ENCODE data around the gene DEF6. TPM values are rescaled to one million over a fixed set of nuclear protein-coding genes. Genes with fewer than 3 reads are reported as not detected.

DEF6 gene
- polyA plus RNA-seq, 1 of the 3 experiments (the other 2 are of a cell fraction): 0.13 TPM

DNA sequence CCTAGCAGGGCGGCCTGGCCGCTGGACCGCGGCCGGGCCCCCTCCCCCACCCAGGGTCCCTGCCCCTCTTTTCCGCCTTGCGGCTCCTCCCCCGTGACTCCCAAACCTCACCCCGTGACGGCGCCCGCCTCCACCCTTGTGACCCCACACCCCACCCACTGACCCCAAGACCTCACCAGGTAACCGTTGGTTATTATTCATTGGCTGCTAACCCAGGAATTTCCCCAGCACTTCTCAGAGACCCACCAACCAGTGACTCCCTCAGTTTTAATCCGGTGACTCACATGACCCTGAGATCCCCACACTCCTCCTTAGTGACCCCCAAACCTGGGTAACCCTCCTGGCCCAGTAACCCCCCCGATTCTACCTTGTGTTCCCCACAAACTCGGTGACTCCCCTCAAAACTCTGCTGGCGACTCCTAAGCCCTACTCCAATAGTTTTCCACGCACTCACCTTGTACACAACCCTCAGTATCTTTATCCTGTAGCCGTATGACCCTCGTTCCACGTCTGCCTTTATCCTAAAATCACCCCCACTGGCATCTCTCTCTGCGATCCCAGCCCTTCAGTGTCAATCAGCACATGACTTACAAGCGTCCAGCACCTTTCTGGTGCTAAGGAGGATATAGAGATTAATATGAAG lies 37.5 kb upstream of the DEF6 start:
- DNase-seq: peak; percentile 91

DNA sequence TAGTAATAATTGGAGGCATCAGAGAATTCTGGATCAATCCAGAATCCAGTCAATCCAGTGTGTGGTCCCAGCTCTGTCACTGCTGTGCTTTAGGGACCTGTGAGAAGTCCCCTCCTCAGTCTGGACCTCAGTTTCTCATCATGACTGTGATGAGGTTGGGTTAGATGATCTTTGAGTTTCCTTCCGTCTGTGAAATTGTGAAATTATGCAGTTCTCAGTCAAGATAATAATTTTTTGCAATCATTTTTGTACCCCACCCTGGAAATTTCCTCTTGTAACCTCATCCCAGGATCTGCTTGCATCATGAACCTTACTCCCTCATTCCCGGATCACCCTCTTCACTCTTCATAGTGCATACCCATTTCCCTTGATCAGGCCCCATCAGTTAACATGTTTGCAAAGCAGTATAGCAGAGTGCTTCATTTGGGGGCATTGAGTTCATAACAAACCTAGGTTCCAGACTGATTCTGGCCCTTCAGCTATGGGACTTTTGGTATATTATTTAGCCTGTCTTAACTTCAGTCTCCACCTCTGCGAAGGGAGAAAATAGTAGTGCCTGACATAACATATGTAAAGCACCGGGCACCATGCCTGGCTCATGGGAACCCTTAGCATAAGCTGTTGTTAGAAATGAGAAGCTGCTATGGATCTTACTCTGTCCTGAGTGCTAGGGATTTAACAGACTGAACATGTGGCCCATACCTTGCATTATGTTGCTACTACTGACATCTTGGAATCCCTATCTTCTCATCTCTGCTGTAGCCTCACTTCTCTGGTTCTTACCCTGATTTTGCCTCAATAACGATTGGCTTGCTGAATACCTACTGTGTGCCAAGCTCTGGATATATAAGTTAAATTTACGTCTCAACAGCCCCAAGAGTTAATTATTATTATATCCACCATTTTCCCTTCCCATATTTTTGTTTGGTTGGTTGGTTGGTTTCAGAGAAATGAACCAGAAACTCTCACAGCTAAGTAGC lies 36.7 kb upstream of the DEF6 start:
- Histone ChIP-seq H3K9me3 (no peaks in the 10 kb centered on the region), H4K20me1 (ENCODE audit: insufficient read depth) (no peaks in the 10 kb centered on the region), H3K9me2 (no peaks in the 10 kb centered on the region), H3F3A (replicated peaks; ENCODE audit: insufficient read depth) (peaks cover 13% of the 10 kb centered on the region), H3K79me2 (ENCODE audit: insufficient read depth) (peaks cover 49% of the 10 kb centered on the region), H3K27me3 (ENCODE audit: insufficient read depth) (no peaks in the 10 kb centered on the region), H2AFZ (ENCODE audit: low read depth) (0 out of 2 replicates have a peak overlapping the region, but pooled peaks have one; percentile 50), H3K27ac (ENCODE audit: low read depth in 2 of 2, low read length in 1 of 2) (peak overlapping the region; percentile 5 to 79; a peak in 2 of 4 replicates), H3K4me2 (peak overlapping the region; percentile 87), H3K36me3 (replicated peaks in 1 of 2; ENCODE audit: control insufficient read depth in 1 of 2, insufficient read depth in 2 of 2, low read length in 1 of 2) (peaks cover 0 to 5% of the 10 kb centered on the region in 2 experiments), H3K9ac (peak overlapping the region; percentile 77; the same call in 1 of the 2 replicates), H3K4me3 (ENCODE audit: low read depth in 2 of 2, low read length in 1 of 2) (peak overlapping the region; percentile 80 to 95), H3K4me1 (ENCODE audit: control insufficient read depth in 1 of 2, insufficient read depth in 2 of 2, low read depth in 1 of 2, low read length in 1 of 2) (peaks cover 13 to 14% of the 10 kb centered on the region in 2 experiments; a peak in 3 of 4 replicates)
- CTCF ChIA-PET: interaction anchor here (1.3 kb wide), 1 partner anchor 20 kb away, joined by 6 read pairs; no protein-coding TSS in a partner anchor
- POLR2A ChIA-PET: no interaction called here
- no peak for DNase-seq
- WGBS (ENCODE audit: low lambda C conversion rate): 95% methylated on average over 6 of the region's 6 CpGs
- TF ChIP-seq FOSL2 (IDR thresholded peaks at IDR 0.05; ENCODE audit: borderline replicate concordance, low read depth): no peak
- no peak for TF ChIP-seq IRF3 (IDR thresholded peaks at IDR 0.05; ENCODE audit: low read depth, low read length)
- no peak for TF ChIP-seq JUND (IDR thresholded peaks at IDR 0.05)
- TF ChIP-seq EP300 (IDR thresholded peaks at IDR 0.05; ENCODE audit: borderline replicate concordance in 1 of 2, low read depth in 1 of 2, low read length in 1 of 2): no peak
- no peak for TF ChIP-seq RFX5 (IDR thresholded peaks at IDR 0.05; ENCODE audit: low read length)
- TF ChIP-seq ZBTB33 (IDR thresholded peaks at IDR 0.05; ENCODE audit: borderline replicate concordance, low read depth): no peak
- no peak for TF ChIP-seq USF2 (IDR thresholded peaks at IDR 0.05; ENCODE audit: borderline replicate concordance, low read depth, low read length)
- TF ChIP-seq RCOR1 (IDR thresholded peaks at IDR 0.05; ENCODE audit: low read length): no peak
- TF ChIP-seq FOXJ3 (CRISPR knock-in tag; IDR thresholded peaks at IDR 0.05): no peak

More for the DNA sequence above, 37.5 kb upstream of the DEF6 start:
- no peak for TF ChIP-seq YY1 (IDR thresholded peaks at IDR 0.05; ENCODE audit: low read depth)
- peaks cover 0 to 6% of the 10 kb centered on the region in 2 experiments for H3K36me3 ChIP-seq (replicated peaks in 1 of 2; ENCODE audit: control insufficient read depth in 1 of 2, insufficient read depth in 2 of 2, low read length in 1 of 2)
- 13% methylated on average over 13 of the region's 23 CpGs for WGBS (ENCODE audit: low lambda C conversion rate)
- no peaks in the 10 kb centered on the region for H3K9me3 ChIP-seq
- H3K4me2 ChIP-seq: peak overlapping the region; percentile 87
- H3K27me3 ChIP-seq (ENCODE audit: insufficient read depth): no peaks in the 10 kb centered on the region
- H3K27ac ChIP-seq (ENCODE audit: low read depth in 2 of 2, low read length in 1 of 2): peak overlapping the region; percentile 79 to 88
- POLR2A ChIA-PET: interaction anchor here (0.7 to 1.6 kb wide), 4 partner anchors 7 to 468 kb away, joined by 3 to 6 read pairs (median 4); partner anchors contain the start of gene BLTP3A
- peak overlapping the region; percentile 77 for H3K9ac ChIP-seq
- peaks cover 13 to 14% of the 10 kb centered on the region in 2 experiments; a peak in 3 of 4 replicates for H3K4me1 ChIP-seq (ENCODE audit: control insufficient read depth in 1 of 2, insufficient read depth in 2 of 2, low read depth in 1 of 2, low read length in 1 of 2)
- peaks cover 48% of the 10 kb centered on the region for H3K79me2 ChIP-seq (ENCODE audit: insufficient read depth)
- peak overlapping the region; percentile 80 to 95 for H3K4me3 ChIP-seq (ENCODE audit: low read depth in 2 of 2, low read length in 1 of 2)
- no peaks in the 10 kb centered on the region for H4K20me1 ChIP-seq (ENCODE audit: insufficient read depth)
- H3F3A ChIP-seq (replicated peaks; ENCODE audit: insufficient read depth): peaks cover 14% of the 10 kb centered on the region
- H3K9me2 ChIP-seq: no peaks in the 10 kb centered on the region
- H2AFZ ChIP-seq (ENCODE audit: low read depth): peak overlapping the region; percentile 50; the same call in 1 of the 2 replicates
- CTCF ChIA-PET: interaction anchor here (1.6 to 5.9 kb wide), 2 partner anchors 19 to 113 kb away, joined by 7 to 54 read pairs; no protein-coding TSS in a partner anchor
